Measurements from ENCODE around the gene KLHL5.

GRCh38 chr4:39118034-39118658, 56.1 kb downstream of the KLHL5 start:
- TF ChIP-seq SIN3A (IDR thresholded peaks at IDR 0.05; ENCODE audit: borderline replicate concordance, insufficient read depth, low read depth, low read length) = no peak
- no peak for TF ChIP-seq CTCF (IDR thresholded peaks at IDR 0.05)
- TF ChIP-seq POLR2AphosphoS5 (IDR thresholded peaks at IDR 0.05; ENCODE audit: low read depth, low read length) = no peak

All from Panc1 (cell line).